ENCODE data around the gene PARD3. TPM values are rescaled to one million over a fixed set of nuclear protein-coding genes. Genes with fewer than 3 reads are reported as not detected.

The PARD3 gene
- total RNA-seq, 6 donors from 2014 or later = 30.6 to 108 (median 50.6) TPM

DNA sequence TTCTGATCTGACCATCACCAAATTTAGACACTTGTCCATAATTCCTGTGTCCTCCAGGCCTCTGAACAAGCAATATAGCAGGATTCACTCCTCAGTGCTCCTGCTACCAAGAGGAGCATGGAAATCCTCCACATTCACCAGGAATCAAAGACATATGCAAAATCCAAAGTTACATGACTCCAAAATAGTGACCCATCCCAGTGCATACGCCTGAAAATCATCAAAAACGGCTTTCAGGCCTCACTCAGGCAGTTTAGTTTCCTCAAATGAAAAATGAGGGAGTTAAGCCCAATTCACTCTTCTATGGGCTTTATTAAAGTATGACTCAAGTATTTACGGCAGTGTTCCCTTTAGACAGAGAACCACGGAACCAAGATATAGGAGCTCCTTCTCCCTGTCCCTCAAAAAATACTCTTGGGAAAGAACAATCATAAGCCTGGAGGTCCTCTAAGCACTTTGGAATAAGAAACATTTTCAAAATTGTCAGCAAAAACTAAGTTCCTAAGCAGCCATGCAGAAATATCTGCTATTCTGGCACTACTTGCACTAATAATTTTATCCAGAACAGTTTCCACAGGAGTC, 240.7 kb downstream of the PARD3 start:
- H3K27ac ChIP-seq = no peak overlapping the region
- TF ChIP-seq POLR2AphosphoS5 (IDR thresholded peaks at IDR 0.05) (no peak), POLR2A (IDR thresholded peaks at IDR 0.05) (no peak), EP300 (IDR thresholded peaks at IDR 0.05) (no peak)
- TF ChIP-seq, protein P1, sequence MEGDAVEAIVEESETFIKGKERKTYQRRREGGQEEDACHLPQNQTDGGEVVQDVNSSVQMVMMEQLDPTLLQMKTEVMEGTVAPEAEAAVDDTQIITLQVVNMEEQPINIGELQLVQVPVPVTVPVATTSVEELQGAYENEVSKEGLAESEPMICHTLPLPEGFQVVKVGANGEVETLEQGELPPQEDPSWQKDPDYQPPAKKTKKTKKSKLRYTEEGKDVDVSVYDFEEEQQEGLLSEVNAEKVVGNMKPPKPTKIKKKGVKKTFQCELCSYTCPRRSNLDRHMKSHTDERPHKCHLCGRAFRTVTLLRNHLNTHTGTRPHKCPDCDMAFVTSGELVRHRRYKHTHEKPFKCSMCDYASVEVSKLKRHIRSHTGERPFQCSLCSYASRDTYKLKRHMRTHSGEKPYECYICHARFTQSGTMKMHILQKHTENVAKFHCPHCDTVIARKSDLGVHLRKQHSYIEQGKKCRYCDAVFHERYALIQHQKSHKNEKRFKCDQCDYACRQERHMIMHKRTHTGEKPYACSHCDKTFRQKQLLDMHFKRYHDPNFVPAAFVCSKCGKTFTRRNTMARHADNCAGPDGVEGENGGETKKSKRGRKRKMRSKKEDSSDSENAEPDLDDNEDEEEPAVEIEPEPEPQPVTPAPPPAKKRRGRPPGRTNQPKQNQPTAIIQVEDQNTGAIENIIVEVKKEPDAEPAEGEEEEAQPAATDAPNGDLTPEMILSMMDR (IDR thresholded peaks at IDR 0.05) = no peak
- 85 to 92% methylated on average over 4 of the region's 4 CpGs for WGBS, 2 donors

DNA sequence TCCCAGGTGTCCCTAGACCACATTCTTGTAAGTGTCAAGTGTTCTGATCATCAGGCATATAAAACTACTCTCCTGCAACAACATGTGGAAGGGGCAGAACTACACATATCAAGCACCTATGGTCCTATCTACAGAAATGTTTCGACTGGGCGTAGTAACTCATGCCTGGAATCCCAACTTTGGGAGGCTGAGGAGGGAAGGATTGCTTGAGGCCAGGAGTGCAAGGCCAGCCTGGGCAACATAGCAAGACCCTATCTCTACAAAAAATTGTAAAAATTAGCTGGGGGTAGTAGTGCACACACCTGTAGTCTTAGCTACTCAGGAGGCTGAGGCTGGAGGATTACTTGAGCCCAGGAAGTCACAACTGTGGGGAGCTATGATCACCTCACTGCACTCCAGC, 244.2 kb downstream of the PARD3 start:
- Histone ChIP-seq H3K27me3 (no peaks in the 10 kb centered on the region), H3K27ac (no peak overlapping the region), H3K36me3 (no peaks in the 10 kb centered on the region), H3K9me3 (no peaks in the 10 kb centered on the region), H3K4me3 (no peak overlapping the region), H3K4me1 (no peaks in the 10 kb centered on the region)
- ATAC-seq (ENCODE audit: low FRiP score in 2 of 2) (no peak), DNase-seq (no peak)
- 93 to 100% methylated on average over 2 of the region's 2 CpGs for WGBS, 2 donors
- TF ChIP-seq POLR2A (IDR thresholded peaks at IDR 0.05) (no peak), POLR2AphosphoS5 (IDR thresholded peaks at IDR 0.05) (no peak), EP300 (IDR thresholded peaks at IDR 0.05) (no peak)
- TF ChIP-seq, protein P1 (IDR thresholded peaks at IDR 0.05) = no peak

More for the DNA sequence above, 240.7 kb downstream of the PARD3 start:
- Histone ChIP-seq H3K4me1 (no peaks in the 10 kb centered on the region), H3K36me3 (no peaks in the 10 kb centered on the region), H3K9me3 (no peaks in the 10 kb centered on the region), H3K4me3 (no peak overlapping the region), H3K27me3 (no peaks in the 10 kb centered on the region)
- DNase-seq (no peak), ATAC-seq (ENCODE audit: low FRiP score in 2 of 2) (peak in 1 of 2 donors; percentile 6)

DNA sequence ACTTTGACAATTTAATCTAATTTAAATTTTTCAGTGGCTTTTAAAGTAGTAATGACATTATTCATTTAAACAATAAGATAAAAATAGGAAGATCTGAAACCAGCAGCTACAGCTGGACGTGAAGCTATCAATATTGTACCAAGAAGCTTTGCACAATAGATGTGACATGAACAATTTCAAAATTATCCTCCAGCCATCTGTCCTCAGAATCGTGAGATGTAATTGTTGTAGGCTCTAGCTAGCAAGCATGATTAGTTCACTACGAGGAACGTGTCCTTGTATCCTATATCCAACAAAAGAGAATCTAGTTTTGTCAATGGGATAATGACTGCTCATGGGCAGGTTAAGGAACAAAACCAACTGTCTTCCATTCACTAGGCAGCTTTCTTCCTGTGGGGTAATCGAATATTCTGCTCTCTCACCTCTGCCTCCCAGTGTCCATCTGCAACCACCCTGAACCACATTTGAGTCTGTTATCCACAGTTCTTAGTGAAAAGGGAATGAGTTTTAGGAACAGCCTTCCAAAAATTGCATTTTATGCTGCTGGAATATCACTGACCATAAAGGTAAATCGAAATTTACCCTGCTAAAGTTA, 247.3 kb downstream of the PARD3 start:
- Histone ChIP-seq H3K4me3 (no peak overlapping the region), H3K27me3 (no peaks in the 10 kb centered on the region), H3K9me3 (no peaks in the 10 kb centered on the region), H3K36me3 (no peaks in the 10 kb centered on the region), H3K27ac (no peak overlapping the region), H3K4me1 (no peaks in the 10 kb centered on the region)
- 78 to 85% methylated on average over 6 of the region's 6 CpGs for WGBS, 2 donors
- DNase-seq = no peak
- no peak for ATAC-seq (ENCODE audit: low FRiP score in 2 of 2)
- TF ChIP-seq EP300 (IDR thresholded peaks at IDR 0.05) (no peak), POLR2AphosphoS5 (IDR thresholded peaks at IDR 0.05) (no peak), POLR2A (IDR thresholded peaks at IDR 0.05) (no peak)
- TF ChIP-seq, protein P1 (IDR thresholded peaks at IDR 0.05) = no peak

DNA sequence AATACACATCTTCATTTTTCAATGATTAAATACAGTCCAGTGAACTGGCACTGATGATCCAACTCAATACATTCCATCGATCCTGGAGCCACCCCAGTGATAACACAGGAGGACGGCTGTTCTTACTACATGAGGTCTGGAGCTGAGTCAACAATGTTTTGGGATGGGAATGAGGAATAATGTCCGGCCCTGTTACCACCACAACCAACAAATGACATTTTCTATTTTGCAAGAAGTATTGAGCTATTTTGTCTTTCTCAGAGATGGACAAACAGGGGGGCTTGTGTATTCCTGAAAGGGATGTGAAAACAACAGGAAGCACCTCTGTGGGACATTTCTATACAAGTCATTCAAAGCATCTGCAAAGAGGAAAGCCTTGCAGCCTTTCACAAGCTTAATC, 249.2 kb downstream of the PARD3 start:
- no peak overlapping the region for H3K27ac ChIP-seq
- peak in 1 of 2 donors; percentile 56 for ATAC-seq (ENCODE audit: low FRiP score in 2 of 2)
- no peaks in the 10 kb centered on the region for H3K36me3 ChIP-seq

More for the DNA sequence above, 249.2 kb downstream of the PARD3 start:
- DNase-seq = no peak
- no peaks in the 10 kb centered on the region for H3K9me3 ChIP-seq
- no peaks in the 10 kb centered on the region for H3K4me1 ChIP-seq
- H3K27me3 ChIP-seq = no peaks in the 10 kb centered on the region
- 69 to 76% methylated on average over 3 of the region's 3 CpGs for WGBS, 2 donors
- TF ChIP-seq EP300 (IDR thresholded peaks at IDR 0.05) = no peak
- TF ChIP-seq, protein P1 (IDR thresholded peaks at IDR 0.05) = no peak
- no peak for TF ChIP-seq POLR2AphosphoS5 (IDR thresholded peaks at IDR 0.05)
- no peak for TF ChIP-seq POLR2A (IDR thresholded peaks at IDR 0.05)
- no peak overlapping the region for H3K4me3 ChIP-seq
